ENCODE data around the gene CORO2A.

- TF ChIP-seq POLR2A (IDR thresholded peaks at IDR 0.05; ENCODE audit: low read depth, low read length), result no peak
- no peak for TF ChIP-seq POLR2AphosphoS5 (IDR thresholded peaks at IDR 0.05; ENCODE audit: low read depth, low read length)
- TF ChIP-seq TAF1 (IDR thresholded peaks at IDR 0.05; ENCODE audit: low read depth, low read length), result no peak
These were observed 51.9 kb downstream of the CORO2A start for GRCh38 chr9:98140503-98140902.
